22Rv1 (cell line): ENCODE results near the gene KCNQ5.

Experiments used
- CTCF ChIP-seq: fragments of 450-650 bp; IDR thresholded peaks from 2 replicates; pipeline ENCODE4 v1.5.1; 2017; ENCODE audit warnings: mild to moderate bottlenecking
- ZFX ChIP-seq: fragments of 450-650 bp; IDR thresholded peaks from 2 replicates; pipeline ENCODE4 v1.6.1; 2017; ENCODE audit warnings: antibody characterized with exemption, borderline replicate concordance

DNA sequence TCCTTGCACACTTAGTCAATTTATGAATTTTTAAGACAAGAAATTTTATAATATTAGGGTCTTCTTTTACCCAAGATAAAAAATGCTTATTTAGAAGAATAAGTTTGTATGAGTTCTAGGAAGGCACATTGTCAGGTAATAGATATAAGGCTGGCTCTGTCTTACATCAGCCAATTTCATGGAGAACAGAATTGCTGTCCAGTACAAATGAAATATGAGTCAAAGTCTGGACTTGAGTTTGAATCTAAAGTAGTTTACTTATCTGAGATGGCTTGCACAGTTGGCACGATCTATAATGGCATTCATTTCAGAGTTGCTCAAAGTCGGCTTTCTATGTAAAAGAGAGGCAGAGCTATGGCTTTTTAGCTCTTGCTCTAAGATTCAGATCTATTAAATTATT lies 228.2 kb downstream of the KCNQ5 start:
- no peak for TF ChIP-seq CTCF
- no peak for TF ChIP-seq ZFX
